ENCODE data around the gene CDKL1. TPM values are rescaled to one million over a fixed set of nuclear protein-coding genes. Genes with fewer than 3 reads are reported as not detected.

The CDKL1 gene
- polyA plus RNA-seq, 1 of the 3 experiments (the other 2 are of a cell fraction): 2.5 TPM

DNA sequence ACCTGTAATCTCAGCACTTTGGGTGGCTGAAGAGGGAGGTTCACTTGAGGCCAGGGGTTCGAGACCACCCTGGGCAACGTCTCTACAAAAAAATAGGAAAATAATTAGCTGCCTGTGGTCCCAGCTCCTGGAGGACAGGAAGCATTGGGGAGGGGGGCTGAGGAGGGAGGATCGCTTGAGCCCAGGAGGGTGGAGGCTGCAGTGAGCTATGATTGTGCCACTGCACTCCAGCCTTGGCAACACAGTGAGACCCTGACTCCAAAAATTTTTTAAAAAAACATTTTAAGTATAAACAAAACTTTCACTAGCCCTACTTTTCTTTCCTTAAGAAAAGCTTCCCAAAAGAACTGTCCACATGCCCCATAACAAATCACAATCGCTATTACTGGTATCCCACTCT lies 86.2 kb downstream of the CDKL1 start (continued):
- TF ChIP-seq, protein P1, sequence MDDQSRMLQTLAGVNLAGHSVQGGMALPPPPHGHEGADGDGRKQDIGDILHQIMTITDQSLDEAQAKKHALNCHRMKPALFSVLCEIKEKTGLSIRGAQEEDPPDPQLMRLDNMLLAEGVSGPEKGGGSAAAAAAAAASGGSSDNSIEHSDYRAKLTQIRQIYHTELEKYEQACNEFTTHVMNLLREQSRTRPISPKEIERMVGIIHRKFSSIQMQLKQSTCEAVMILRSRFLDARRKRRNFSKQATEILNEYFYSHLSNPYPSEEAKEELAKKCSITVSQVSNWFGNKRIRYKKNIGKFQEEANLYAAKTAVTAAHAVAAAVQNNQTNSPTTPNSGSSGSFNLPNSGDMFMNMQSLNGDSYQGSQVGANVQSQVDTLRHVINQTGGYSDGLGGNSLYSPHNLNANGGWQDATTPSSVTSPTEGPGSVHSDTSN (IDR thresholded peaks at IDR 0.05): no peak
- TF ChIP-seq YY1 (IDR thresholded peaks at IDR 0.05; ENCODE audit: low read depth) (no peak), RAD21 (IDR thresholded peaks at IDR 0.05; ENCODE audit: low read length) (no peak), MEF2A (IDR thresholded peaks at IDR 0.05; ENCODE audit: borderline replicate concordance, low read depth) (no peak)

DNA sequence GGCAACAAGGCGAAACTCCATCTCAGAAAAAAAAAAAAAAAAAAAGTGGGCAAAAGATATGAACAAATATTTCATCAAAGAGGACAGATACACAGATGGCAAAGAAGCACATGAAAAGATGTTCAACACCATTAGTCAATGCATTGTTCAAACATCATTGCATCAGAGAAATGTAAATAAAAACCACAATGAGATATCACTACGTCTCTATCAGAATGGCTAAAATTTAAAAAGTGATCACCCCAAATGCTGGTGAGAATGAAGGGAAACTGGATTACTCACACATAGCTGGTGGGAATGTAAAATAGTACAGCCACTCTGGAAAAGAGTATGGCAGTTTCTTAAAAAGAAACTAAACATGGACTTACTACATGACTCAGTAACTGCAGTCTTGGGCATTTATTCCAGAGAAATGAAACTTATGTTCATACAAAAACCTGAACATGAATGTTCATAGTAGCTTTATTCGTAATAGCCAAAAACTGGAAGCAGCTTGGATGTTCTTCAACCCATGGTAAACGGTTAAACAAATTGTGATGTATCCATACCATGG lies 88.2 kb downstream of the CDKL1 start:
- peaks cover 6 to 7% of the 10 kb centered on the region in 2 experiments; a peak in 2 of 4 replicates for H3K4me1 ChIP-seq (ENCODE audit: control insufficient read depth in 1 of 2, insufficient read depth in 2 of 2, low read depth in 1 of 2, low read length in 1 of 2)
- no peak overlapping the region for H3K27ac ChIP-seq (ENCODE audit: low read depth in 2 of 2, low read length in 1 of 2)
- peaks cover 30% of the 10 kb centered on the region for H3K79me2 ChIP-seq (ENCODE audit: insufficient read depth)
- H3K36me3 ChIP-seq (replicated peaks in 1 of 2; ENCODE audit: control insufficient read depth in 1 of 2, insufficient read depth in 2 of 2, low read length in 1 of 2): no peaks in the 10 kb centered on the region
- H2AFZ ChIP-seq (ENCODE audit: low read depth): no peak overlapping the region
- no peak overlapping the region for H3K4me2 ChIP-seq
- no peaks in the 10 kb centered on the region for H3F3A ChIP-seq (replicated peaks; ENCODE audit: insufficient read depth)
- H3K4me3 ChIP-seq (ENCODE audit: low read depth in 2 of 2, low read length in 1 of 2): no peak overlapping the region
- H3K27me3 ChIP-seq (ENCODE audit: insufficient read depth): no peaks in the 10 kb centered on the region
- ChIA-PET CTCF (interaction anchor here (1.2 to 1.8 kb wide), 2 partner anchors 10 to 13 kb away, joined by 5 read pairs; no protein-coding TSS in a partner anchor), POLR2A (no interaction called here)
- TF ChIP-seq, protein P1 (IDR thresholded peaks at IDR 0.05): no peak
- TF ChIP-seq EP300 (IDR thresholded peaks at IDR 0.05; ENCODE audit: borderline replicate concordance in 1 of 2, low read depth in 1 of 2, low read length in 1 of 2) (no peak), FOSL2 (IDR thresholded peaks at IDR 0.05; ENCODE audit: borderline replicate concordance, low read depth) (no peak), TAF1 (IDR thresholded peaks at IDR 0.05; ENCODE audit: borderline replicate concordance, low read depth, low read length) (no peak), SMC3 (IDR thresholded peaks at IDR 0.05; ENCODE audit: low read depth, low read length) (no peak), GABPA (IDR thresholded peaks at IDR 0.05; ENCODE audit: low read depth) (no peak), EZH2phosphoT487 (IDR thresholded peaks at IDR 0.05; ENCODE audit: borderline replicate concordance, low read depth) (no peak), MEF2A (IDR thresholded peaks at IDR 0.05; ENCODE audit: borderline replicate concordance, low read depth) (no peak), FOXM1 (IDR thresholded peaks at IDR 0.05; ENCODE audit: low read depth) (no peak), NFIC (IDR thresholded peaks at IDR 0.05; ENCODE audit: borderline replicate concordance) (no peak), POLR2AphosphoS5 (IDR thresholded peaks at IDR 0.05; ENCODE audit: low read depth, low read length) (no peak), RCOR1 (IDR thresholded peaks at IDR 0.05; ENCODE audit: low read length) (no peak)
- TF ChIP-seq, protein P2, sequence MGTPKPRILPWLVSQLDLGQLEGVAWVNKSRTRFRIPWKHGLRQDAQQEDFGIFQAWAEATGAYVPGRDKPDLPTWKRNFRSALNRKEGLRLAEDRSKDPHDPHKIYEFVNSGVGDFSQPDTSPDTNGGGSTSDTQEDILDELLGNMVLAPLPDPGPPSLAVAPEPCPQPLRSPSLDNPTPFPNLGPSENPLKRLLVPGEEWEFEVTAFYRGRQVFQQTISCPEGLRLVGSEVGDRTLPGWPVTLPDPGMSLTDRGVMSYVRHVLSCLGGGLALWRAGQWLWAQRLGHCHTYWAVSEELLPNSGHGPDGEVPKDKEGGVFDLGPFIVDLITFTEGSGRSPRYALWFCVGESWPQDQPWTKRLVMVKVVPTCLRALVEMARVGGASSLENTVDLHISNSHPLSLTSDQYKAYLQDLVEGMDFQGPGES (IDR thresholded peaks at IDR 0.05; ENCODE audit: low read depth, low read length): no peak
- TF ChIP-seq, protein P3, sequence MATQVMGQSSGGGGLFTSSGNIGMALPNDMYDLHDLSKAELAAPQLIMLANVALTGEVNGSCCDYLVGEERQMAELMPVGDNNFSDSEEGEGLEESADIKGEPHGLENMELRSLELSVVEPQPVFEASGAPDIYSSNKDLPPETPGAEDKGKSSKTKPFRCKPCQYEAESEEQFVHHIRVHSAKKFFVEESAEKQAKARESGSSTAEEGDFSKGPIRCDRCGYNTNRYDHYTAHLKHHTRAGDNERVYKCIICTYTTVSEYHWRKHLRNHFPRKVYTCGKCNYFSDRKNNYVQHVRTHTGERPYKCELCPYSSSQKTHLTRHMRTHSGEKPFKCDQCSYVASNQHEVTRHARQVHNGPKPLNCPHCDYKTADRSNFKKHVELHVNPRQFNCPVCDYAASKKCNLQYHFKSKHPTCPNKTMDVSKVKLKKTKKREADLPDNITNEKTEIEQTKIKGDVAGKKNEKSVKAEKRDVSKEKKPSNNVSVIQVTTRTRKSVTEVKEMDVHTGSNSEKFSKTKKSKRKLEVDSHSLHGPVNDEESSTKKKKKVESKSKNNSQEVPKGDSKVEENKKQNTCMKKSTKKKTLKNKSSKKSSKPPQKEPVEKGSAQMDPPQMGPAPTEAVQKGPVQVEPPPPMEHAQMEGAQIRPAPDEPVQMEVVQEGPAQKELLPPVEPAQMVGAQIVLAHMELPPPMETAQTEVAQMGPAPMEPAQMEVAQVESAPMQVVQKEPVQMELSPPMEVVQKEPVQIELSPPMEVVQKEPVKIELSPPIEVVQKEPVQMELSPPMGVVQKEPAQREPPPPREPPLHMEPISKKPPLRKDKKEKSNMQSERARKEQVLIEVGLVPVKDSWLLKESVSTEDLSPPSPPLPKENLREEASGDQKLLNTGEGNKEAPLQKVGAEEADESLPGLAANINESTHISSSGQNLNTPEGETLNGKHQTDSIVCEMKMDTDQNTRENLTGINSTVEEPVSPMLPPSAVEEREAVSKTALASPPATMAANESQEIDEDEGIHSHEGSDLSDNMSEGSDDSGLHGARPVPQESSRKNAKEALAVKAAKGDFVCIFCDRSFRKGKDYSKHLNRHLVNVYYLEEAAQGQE (IDR thresholded peaks at IDR 0.05; ENCODE audit: low read depth, low read length): no peak
- TF ChIP-seq, protein P4, sequence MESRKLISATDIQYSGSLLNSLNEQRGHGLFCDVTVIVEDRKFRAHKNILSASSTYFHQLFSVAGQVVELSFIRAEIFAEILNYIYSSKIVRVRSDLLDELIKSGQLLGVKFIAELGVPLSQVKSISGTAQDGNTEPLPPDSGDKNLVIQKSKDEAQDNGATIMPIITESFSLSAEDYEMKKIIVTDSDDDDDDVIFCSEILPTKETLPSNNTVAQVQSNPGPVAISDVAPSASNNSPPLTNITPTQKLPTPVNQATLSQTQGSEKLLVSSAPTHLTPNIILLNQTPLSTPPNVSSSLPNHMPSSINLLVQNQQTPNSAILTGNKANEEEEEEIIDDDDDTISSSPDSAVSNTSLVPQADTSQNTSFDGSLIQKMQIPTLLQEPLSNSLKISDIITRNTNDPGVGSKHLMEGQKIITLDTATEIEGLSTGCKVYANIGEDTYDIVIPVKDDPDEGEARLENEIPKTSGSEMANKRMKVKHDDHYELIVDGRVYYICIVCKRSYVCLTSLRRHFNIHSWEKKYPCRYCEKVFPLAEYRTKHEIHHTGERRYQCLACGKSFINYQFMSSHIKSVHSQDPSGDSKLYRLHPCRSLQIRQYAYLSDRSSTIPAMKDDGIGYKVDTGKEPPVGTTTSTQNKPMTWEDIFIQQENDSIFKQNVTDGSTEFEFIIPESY (IDR thresholded peaks at IDR 0.05; ENCODE audit: borderline replicate concordance, low read depth): no peak
- no peak for DNase-seq
- H4K20me1 ChIP-seq (ENCODE audit: insufficient read depth): no peaks in the 10 kb centered on the region
- H3K9me2 ChIP-seq: peaks cover 3% of the 10 kb centered on the region; the same call in 1 of the 2 replicates
- H3K9me3 ChIP-seq: no peaks in the 10 kb centered on the region
- WGBS (ENCODE audit: low lambda C conversion rate): 90% methylated on average over 4 of the region's 4 CpGs
- H3K9ac ChIP-seq: no peak overlapping the region
